Iris pigment epithelial cell (primary cell): ENCODE measurements around the gene NR1H2.
"Not testable (repeated sequence)": the region's sequence is repeated elsewhere in the genome, so short reads cannot be mapped to it uniquely, and the experiment has no call there.

Experiments
- DNase-seq: peaks from one replicate; pipeline ENCODE4 v3.0.0-alpha.2; 2011; ENCODE audit warnings: low read depth

Gene NR1H2

DNA sequence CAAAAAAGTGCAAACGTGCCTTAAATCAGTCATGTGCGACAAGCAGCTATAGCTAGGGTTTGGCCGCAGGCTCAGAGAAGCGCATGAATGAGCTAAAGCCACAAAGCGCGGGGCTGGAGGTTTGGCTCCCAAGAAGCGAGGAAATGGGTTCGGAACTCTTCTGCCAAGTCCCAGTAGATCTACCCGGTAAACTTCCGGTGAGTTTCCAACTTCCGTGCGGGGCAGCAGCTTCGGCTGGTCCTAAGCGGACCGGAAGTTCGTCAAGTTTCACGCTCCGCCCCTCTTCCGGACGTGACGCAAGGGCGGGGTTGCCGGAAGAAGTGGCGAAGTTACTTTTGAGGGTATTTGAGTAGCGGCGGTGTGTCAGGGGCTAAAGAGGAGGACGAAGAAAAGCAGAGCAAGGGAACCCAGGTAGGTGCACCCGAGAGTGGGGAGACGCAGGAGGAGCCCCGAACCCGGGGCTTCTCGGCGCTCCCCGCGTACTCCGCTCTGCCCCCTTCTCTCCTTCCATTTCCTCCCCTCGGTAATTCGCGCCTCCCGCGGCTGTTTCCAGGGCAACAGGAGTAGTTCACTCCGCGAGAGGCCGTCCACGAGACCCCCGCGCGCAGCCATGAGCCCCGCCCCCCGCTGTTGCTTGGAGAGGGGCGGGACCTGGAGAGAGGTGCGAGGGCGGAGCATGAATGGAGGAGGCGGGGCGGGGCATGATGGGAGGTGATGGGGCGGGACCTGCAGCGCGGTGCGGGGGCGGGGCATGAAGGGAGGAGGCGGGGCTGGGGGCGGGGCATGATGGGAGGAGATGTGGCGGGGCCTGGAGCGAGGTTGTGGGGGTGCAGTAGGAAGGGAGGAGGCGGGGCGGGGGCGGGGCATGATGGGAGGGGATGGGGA is at the start of gene NR1H2:
NR1H2 (plus strand) TSS at position 292 of the 885 bp plus-strand sequence. CDS start 1,149 bp downstream, outside the sequence.
- DNase-seq = peak; percentile 99

DNA sequence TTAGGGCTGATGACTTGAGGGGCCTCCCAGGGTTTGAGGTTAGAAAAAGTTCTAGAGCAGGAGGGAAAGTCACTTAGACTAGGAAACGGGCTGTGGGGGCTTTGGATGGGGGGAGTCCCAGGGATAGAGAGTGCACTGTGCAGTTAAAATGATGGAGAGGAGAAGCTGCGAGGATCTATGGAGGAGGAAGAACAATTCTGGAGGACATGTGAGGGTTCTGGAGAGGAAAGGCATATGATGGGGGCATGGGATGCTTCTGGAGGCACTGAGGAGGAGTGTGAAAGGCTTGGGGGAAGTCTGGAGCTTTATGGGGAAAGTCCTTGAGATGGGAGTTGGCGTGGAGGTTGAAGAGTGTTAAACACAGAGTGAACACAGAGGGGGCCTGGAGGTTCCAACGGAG is 49.2 kb upstream of the NR1H2 start:
- DNase-seq = no peak

DNA sequence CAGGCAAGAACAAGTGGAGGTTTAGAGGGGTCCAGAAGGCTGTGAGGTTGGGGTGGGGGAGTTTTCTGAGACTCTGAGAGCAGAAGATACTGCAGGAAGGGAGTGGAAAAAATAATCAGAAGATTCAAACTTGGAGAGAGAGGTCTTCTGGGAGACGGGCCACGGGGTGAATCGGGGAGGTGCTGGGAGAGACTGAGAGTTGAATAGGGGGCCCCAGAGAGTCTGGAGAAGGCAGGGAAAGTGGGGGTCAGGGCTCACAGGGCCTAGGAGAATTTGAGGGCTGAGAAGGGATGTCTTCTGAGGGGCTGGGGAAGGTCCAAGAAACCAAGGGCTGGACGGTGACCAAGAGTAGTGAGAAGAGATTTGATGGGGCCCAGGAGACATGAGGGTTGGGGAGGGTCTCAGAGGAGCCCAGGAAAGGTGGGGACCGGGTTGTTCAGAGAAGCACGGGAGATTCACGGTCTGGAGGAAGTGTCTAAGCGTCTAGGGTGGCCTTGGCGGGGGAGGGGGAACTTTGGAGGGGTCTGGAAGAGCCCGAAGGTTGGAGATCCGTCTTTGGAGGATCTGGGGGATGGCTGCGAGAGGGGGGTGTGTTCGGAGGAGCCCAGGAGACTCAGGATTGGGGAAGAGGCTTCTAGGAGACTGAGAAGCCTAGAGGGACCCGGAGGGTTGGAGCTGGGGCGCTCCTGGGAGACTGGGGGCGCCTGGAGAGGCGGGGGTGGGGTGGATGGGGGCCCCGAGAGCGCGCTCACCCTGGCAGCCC is 48.6 kb upstream of the NR1H2 start:
- no peak for DNase-seq

- no peak for DNase-seq
Measured at GRCh38 chr19:50328224-50328872, 47.9 kb upstream of the NR1H2 start.

DNA sequence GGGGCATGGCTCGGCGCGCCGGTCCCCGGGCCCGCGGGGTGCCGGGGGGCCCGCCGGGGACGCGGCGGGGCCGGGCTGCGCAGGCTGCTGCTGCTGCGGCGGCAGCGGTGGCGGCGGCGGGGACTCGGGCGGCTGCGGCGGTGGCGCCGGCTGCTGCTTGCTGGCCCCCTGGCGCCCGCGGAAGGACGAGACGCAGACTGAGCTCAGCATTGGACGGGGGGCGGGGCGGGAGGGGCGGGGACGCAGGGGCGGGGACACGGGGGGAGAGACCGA is 47.4 kb upstream of the NR1H2 start:
- DNase-seq = no peak

- peak; percentile 99 for DNase-seq
Measured at GRCh38 chr19:50329146-50329925, 46.9 kb upstream of the NR1H2 start, which contains the start of gene KCNC3. TSS of gene KCNC3 (minus strand) at chr19:50329377. CDS start at chr19:50329082, 295 bp downstream.

DNA sequence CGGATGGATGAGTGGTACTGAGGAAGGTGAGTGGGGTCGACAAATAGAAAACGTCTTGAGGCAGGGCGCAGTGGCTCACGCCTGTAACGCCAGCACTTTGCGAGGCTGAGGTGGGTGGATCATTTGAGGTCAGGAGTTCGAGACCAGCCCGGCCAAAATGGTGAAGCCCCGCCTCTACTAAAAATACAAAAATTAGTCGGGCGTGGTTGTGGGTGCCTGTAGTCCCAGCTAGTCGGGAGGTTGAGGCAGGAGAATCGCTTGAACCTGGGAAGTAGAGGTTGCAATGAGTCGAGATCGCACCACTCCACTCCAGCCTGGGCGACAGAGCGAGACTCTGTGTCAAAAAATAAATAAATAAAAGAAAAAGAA is 46.3 kb upstream of the NR1H2 start:
- not testable (repeated sequence) for DNase-seq

DNA sequence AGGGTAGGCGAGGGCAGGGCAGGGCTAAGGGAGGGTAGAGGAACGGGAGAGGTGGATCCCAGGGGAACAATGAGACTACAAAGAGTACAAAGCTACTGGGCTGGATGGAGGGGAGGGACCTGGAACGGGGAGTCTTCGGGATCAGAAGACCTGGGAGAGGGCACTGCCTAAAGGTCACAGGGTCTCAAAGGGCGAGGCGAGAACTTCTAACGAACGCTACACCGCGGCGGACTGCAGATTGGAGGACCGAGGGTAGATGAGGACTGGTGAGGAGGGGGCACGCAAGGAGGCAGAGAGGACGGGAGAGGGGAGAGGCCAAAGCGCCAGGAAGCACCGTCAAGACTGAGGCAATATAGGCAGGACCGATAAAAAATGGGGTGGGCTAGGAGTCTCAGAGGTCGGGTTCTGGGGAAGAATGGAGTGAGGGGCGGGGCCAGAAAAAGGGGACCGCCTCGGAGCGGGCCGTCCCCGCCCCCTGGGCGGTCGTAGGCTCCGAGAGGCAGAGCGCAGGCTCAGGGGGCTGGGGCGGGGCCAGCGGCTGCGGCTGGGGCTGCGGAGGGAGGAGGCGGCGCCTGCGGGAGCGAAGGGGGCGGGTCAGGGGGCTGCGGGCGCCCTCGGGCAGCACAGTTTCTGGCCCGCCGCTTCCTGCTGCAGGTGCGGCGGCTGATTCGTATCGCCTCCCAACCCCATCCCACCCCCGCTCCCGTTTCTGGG is 45.7 kb upstream of the NR1H2 start:
- DNase-seq = peak; percentile 67

GRCh38 chr19:50331221-50331993 is 44.9 kb upstream of the NR1H2 start:
- DNase-seq = no peak

- DNase-seq = no peak
Measured at GRCh38 chr19:50331994-50332243, 44.3 kb upstream of the NR1H2 start.

DNA sequence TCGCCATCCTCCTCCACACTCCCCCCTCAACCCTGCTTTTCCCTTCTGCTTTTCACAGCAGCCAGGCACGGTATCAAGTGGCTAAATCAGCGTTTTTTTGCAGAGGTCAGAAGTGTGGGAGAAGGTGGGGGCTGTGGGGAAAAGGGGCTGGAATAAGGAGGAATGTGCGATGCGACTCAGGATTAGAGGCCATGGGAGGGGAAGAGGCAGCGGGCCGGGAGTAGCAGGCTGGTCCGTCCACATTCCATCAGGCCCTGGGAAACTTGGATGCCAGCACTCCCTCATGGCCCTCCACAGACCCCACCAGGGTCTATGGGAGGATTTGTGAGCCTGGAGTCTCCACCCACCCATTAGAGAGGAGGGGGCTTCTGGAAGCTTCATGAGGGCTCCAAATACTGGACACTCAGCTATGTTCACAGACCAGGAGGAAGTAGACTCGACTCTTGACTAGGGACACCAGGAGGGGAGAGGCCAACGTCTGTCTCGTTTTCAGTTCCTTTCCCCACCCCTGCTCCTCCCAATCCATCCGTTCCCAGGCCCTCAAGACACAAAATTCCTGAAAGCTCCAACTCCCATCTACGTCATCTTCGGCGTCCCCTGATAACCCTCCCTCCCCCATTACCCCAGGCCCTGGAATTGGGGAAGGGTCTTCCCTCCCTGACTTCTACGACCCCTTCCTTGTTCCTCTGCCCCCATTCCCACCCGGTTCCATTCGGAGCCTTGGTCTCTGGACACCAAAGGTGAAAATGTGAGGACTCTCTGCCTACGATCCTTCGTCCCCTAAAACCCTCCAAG is 43.8 kb upstream of the NR1H2 start:
- DNase-seq = no peak

DNA sequence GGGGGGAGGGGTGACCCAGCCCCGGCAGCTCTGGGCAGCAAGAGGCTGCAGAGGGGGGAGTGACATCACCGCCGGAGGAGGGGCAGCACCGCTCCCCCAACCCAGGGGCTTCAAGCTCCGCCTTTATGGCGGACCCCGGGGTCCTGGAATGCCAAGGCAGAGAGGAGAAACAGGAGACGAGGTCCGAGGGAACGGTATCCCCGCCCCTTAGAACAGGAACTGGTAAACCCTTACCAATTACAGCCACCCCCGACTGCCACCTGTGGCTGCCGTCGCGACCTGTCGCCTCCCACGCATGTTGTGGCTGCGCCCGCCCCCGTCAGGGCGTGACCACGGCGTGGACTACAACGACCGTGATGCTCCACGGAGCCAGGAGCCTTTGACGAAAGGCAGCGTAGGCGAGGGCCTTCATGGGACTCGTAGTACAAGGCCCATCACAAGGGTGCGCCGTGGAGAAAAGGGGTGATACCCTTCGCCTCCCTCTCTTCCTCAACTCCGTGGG is 43.0 kb upstream of the NR1H2 start:
- peak; percentile 89 for DNase-seq

DNA sequence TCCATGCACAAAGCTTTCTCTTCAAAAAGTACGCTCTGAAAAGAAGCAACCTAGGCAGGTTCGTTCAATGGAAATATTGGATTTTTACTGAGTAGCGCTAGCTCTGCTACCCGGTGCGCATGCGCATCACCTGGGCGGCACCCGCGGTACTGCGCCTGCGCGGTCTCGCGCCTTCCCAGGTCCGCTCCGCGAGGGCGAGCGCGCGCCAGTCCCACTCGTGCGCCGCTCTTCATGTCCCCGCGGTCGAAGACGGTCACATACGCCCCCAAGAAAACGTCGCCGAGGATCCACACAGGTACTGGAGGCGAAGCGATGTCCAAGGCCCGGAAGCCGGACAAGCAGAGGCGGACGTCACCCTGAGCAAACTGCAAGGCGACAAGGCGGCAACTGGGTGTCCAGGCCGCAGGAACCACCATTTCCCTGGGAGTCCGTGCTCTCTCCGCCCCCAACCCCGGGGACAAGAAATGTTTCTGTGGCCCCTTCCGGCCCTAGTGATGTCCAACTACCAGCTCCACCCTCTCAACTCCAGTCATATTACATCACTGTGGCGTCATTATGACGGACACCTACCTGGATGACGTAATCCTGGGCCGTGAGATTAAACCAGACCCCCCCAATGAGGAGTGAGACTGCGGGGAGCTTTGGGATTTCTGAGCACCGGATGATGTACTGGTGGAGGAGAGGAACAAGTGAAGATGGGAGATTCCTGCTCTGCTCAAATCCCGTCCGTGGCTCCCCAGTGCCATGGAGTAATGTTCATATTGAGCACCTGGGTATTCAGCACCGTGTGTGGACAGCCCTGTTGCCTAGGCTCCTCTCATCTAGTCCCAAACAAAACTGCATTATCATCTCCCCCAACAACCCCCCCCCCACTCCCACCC is 42.3 kb upstream of the NR1H2 start:
- DNase-seq = no peak

DNA sequence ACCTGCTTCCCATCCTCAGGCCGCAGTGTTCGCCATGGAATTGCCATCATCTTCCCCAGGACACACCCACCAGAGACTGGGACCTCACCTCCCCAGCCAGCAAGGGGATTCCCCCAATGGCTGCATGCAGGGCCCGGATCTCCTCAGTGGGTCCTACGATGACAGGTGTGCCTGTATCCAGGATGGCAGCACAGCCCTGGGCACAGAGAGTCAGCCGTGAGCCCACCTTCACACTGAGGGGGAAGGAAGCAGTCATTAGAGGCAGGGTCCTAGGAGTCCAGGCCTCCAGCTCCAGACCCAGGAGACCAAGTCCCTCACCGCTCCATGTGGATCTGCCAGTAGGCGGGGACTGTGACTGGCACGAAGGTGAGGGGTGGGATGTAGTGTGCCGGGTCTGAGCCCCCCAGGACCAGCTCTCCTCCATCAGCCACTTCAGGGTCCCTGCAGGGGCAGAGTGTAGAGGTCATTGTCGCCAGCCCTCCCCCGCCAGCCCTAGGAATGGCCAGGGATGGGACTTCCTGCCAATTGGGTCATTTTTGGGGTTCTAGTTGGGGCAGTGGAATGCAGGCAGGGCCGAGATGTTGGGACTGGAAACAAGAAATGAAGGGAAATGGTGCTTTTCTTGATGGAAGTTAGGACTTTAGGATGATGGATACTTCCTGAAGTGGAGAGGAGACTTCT is 41.4 kb upstream of the NR1H2 start:
- DNase-seq = no peak

- DNase-seq = not testable (repeated sequence)
Measured at GRCh38 chr19:50337031-50337430, 39.2 kb upstream of the NR1H2 start.

- no peak for DNase-seq
Measured at GRCh38 chr19:50340331-50340730, 35.9 kb upstream of the NR1H2 start.

- no peak for DNase-seq
Measured at GRCh38 chr19:50341091-50341564, 35.1 kb upstream of the NR1H2 start.

- no peak for DNase-seq
Measured at GRCh38 chr19:50344661-50345318, 31.5 kb upstream of the NR1H2 start.
